GM12878 (cell line): ENCODE measurements around the gene TDRD9. TPM values are rescaled to one million over a fixed set of nuclear protein-coding genes. Genes with fewer than 3 reads are reported as not detected.

Source experiments
- ATAC-seq: fragments of 200-7000 bp; cut with Tn5 transposase; 3 replicates; pipeline ENCODE4 v1.9.1; 2020; ENCODE audit warnings: mild to moderate bottlenecking, moderate library complexity
- BruUV-seq: library from RNA; stranded (reverse); fragments of 400-500 nt; replicated peaks from 2 replicates; lab custom pipeline; 2021; lab: Mats Ljungman, UMichigan
- CTCF ChIA-PET: fragments of 300-600 bp; sonication (Branson Sonifier 250); formaldehyde crosslinking; extraction: SDS; loops from one replicate; lab custom pipeline; 2021; ENCODE audit warnings: inconsistent platforms; lab: Yijun Ruan, JAX
- POLR2A ChIA-PET: fragments of 350-600 bp; formaldehyde crosslinking; extraction: SDS; loops from one replicate; lab custom pipeline; 2021; ENCODE audit warnings: inconsistent platforms; lab: Charles Lee
- RAD21 ChIA-PET: fragments of 300-600 bp; sonication (Branson Sonifier 250); formaldehyde crosslinking; loops from one replicate; lab custom pipeline; 2023; ENCODE audit warnings: antibody characterized with exemption; ENCODE audit not compliant: unreplicated experiment; lab: Charles Lee
- SMC1A ChIA-PET: fragments of 300-600 bp; sonication (Branson Sonifier 250); formaldehyde crosslinking; loops from one replicate; lab custom pipeline; 2023; ENCODE audit not compliant: unreplicated experiment, uncharacterized antibody; lab: Charles Lee
- DNase-seq: peaks from one replicate; pipeline ENCODE4 v3.0.0-alpha.2; 2011; ENCODE audit warnings: low read depth, low spot score
- FAIRE-seq: peaks from 3 replicates; lab custom pipeline; 2011; peaks lifted over from hg19 to GRCh38; lab: Jason Lieb, UNC
- H2AFZ ChIP-seq: 2 replicates; pipeline ENCODE4 v1.6.0; 2011; ENCODE audit warnings: low read depth, low read length, control low read depth; ENCODE audit not compliant: control insufficient read depth
- H3K27ac ChIP-seq: 2 replicates; pipeline ENCODE4 v1.5.1; 2011; ENCODE audit warnings: control low read depth; ENCODE audit not compliant: control insufficient read depth, insufficient read depth
- H3K27me3 ChIP-seq, 2 experiments: replicated peaks in 1 of 2; 2 replicates each; pipeline versions ENCODE4 v1.6.0 to v1.6.1; 2011; ENCODE audit warnings: low read length in 1 of 2; ENCODE audit not compliant: control insufficient read depth in 2 of 2, insufficient read depth in 2 of 2
- H3K36me3 ChIP-seq, 2 experiments: 2 replicates each; pipeline ENCODE4 v1.5.1; 2011; ENCODE audit warnings: low read length in 1 of 2; ENCODE audit not compliant: control insufficient read depth in 2 of 2, insufficient read depth in 2 of 2
- H3K4me1 ChIP-seq: 2 replicates; pipeline ENCODE4 v1.6.1; 2011; ENCODE audit warnings: mild to moderate bottlenecking, low read length, moderate library complexity, mixed read lengths; ENCODE audit not compliant: control insufficient read depth, insufficient read depth
- H3K4me2 ChIP-seq: 2 replicates; pipeline ENCODE4 v1.6.0; 2011; ENCODE audit warnings: control low read depth; ENCODE audit not compliant: control insufficient read depth, insufficient read depth
- H3K4me3 ChIP-seq: fragments of 200-600 bp; sonication (generic); 2 replicates; pipeline ENCODE4 v1.5.1; 2016
- H3K79me2 ChIP-seq: 2 replicates; pipeline ENCODE4 v1.6.0; 2011; ENCODE audit warnings: low read length; ENCODE audit not compliant: control insufficient read depth, insufficient read depth
- H3K9ac ChIP-seq: 2 replicates; pipeline ENCODE4 v1.8.0; 2011; ENCODE audit warnings: low read length, control low read depth, mixed read lengths; ENCODE audit not compliant: control insufficient read depth, insufficient read depth
- H3K9me3 ChIP-seq: replicated peaks from 3 replicates; pipeline ENCODE4 v1.5.1; 2011; ENCODE audit warnings: mild to moderate bottlenecking, low read length; ENCODE audit not compliant: control insufficient read depth, insufficient read depth
- H4K20me1 ChIP-seq: 2 replicates; pipeline ENCODE4 v1.6.0; 2011; ENCODE audit not compliant: control insufficient read depth, insufficient read depth
- ASH2L ChIP-seq: fragments of 300-600, 200-600 bp; sonication (generic); IDR thresholded peaks from 2 replicates; pipeline ENCODE4 v1.6.1; 2017; ENCODE audit warnings: low read depth, mild to moderate bottlenecking, borderline replicate concordance
- CBX3 ChIP-seq: fragments of 200-600 bp; sonication (generic); IDR thresholded peaks from 2 replicates; pipeline ENCODE4 v1.6.1; 2016; ENCODE audit warnings: low read depth, borderline replicate concordance
- E2F4 ChIP-seq: IDR thresholded peaks from 2 replicates; pipeline ENCODE4 v1.6.1; 2012; ENCODE audit warnings: low read depth, low read length, improper control_type of control experiment
- EED ChIP-seq: sonication (generic); IDR thresholded peaks from 2 replicates; pipeline ENCODE4 v1.6.1; 2016; ENCODE audit warnings: antibody characterized with exemption, low read depth
- FOS ChIP-seq: IDR thresholded peaks from 3 replicates; pipeline ENCODE4 v1.6.1; 2011; ENCODE audit warnings: borderline replicate concordance; ENCODE audit not compliant: insufficient read length; ENCODE audit errors: extremely low read depth
- HDAC2 ChIP-seq: fragments of 200-600 bp; sonication (generic); IDR thresholded peaks from 2 replicates; pipeline ENCODE4 v1.6.1; 2017
- NFYA ChIP-seq: IDR thresholded peaks from 2 replicates; pipeline ENCODE4 v1.6.1; 2011; ENCODE audit warnings: low read depth, mild to moderate bottlenecking, low read length, improper control_type of control experiment, borderline replicate concordance
- NFYB ChIP-seq: IDR thresholded peaks from 2 replicates; pipeline ENCODE4 v1.6.1; 2011; ENCODE audit warnings: low read depth, mild to moderate bottlenecking, low read length, improper control_type of control experiment, moderate library complexity; ENCODE audit not compliant: insufficient read depth
- PKNOX1 ChIP-seq: fragments of 450-650 bp; IDR thresholded peaks from 2 replicates; pipeline ENCODE4 v1.6.1; 2016; ENCODE audit warnings: mild to moderate bottlenecking
- RAD51 ChIP-seq: fragments of 450-650 bp; IDR thresholded peaks from 2 replicates; pipeline ENCODE4 v1.6.1; 2016; ENCODE audit warnings: moderate library complexity, mild to moderate bottlenecking, inconsistent platforms
- RB1 ChIP-seq: fragments of 450-650 bp; formaldehyde crosslinking; IDR thresholded peaks from 2 replicates; pipeline ENCODE4 v1.6.1; 2017; ENCODE audit warnings: mild to moderate bottlenecking, borderline replicate concordance
- SPI1 ChIP-seq: IDR thresholded peaks from 2 replicates; pipeline ENCODE4 v1.6.1; 2011; ENCODE audit warnings: low read depth, mild to moderate bottlenecking, low read length, moderate library complexity, borderline replicate concordance; ENCODE audit not compliant: insufficient read depth
- TARDBP ChIP-seq: IDR thresholded peaks from 2 replicates; pipeline ENCODE4 v1.6.1; 2016; ENCODE audit warnings: borderline replicate concordance
- TCF7 ChIP-seq: IDR thresholded peaks from 2 replicates; pipeline ENCODE4 v1.6.1; 2014; ENCODE audit warnings: antibody characterized with exemption, borderline replicate concordance
- ZNF622 ChIP-seq: fragments of 450-650 bp; IDR thresholded peaks from 2 replicates; pipeline ENCODE4 v1.6.1; 2017; ENCODE audit warnings: mild to moderate bottlenecking, inconsistent platforms
- ZZZ3 ChIP-seq: IDR thresholded peaks from 2 replicates; pipeline ENCODE4 v1.6.1; 2011; ENCODE audit warnings: low read depth; ENCODE audit not compliant: control insufficient read depth, insufficient read length
- WGBS: methylation state at CpG from one replicate; pipeline ENCODE4 v1.1.6; 2016; ENCODE audit warnings: low lambda C conversion rate; ENCODE audit not compliant: insufficient replicate concordance, insufficient coverage; ENCODE audit errors: missing lambda C conversion rate; 5-methylcytosine and 5-hydroxymethylcytosine counted together
- in situ Hi-C: fragments of 300-500 bp; cut with MboI; formaldehyde crosslinking; loops from 9 replicates; pipeline ENCODE4 v1.14.3; 2018; ENCODE audit warnings: mixed read lengths
- intact Hi-C: fragments of 100-400 bp; cut with micrococcal nuclease; formaldehyde crosslinking; loops from one replicate; pipeline ENCODE4 v1.14.2; 2022; ENCODE audit not compliant: unreplicated experiment
- polyA plus RNA-seq, 11 experiments: library from polyadenylated mRNA; depleted of rRNA in 4 of 11; unstranded in 6 of 11; stranded (reverse) in 5 of 11; fragments of >200 nt; fragmentation: Nextera tagmentation in 4 of 11; fragmentation: Illumina TruSeq in 1 of 11; extraction: Ambion mirVana in 4 of 11; extraction: Trizol in 1 of 11; gene quantifications; 1 replicate in 1 of 11; 2 replicates in 10 of 11; pipeline versions ENCODE4 v1.2.1 to v1.2.3, GENCODE V29; 2011 to 2016; ENCODE audit warnings: inconsistent platforms in 2 of 11, missing spikeins in 2 of 11, low read depth in 1 of 11
- total RNA-seq, 4 experiments: library from RNA; depleted of rRNA in 3 of 4; stranded (reverse); fragments of >200 nt in 3 of 4; fragmentation: Illumina TruSeq in 1 of 4; extraction: Trizol in 1 of 4; gene quantifications; 2 replicates each; pipeline versions ENCODE4 v1.2.1 to v1.2.3, GENCODE V29; 2013 to 2021

The TDRD9 gene
- total and polyA plus RNA-seq, 10 of the 15 experiments (the other 5 are each of a cell fraction or from before 2014, with no cell fraction given): 0.12 TPM; not detected in 9

GRCh38 chr14:104062281-104062680, 134.0 kb downstream of the TDRD9 start:
- no peaks in the 10 kb centered on the region for H4K20me1 ChIP-seq
- ATAC-seq (no peak), DNase-seq (no peak), FAIRE-seq (no peak)
- H2AFZ ChIP-seq: no peak overlapping the region
- TF ChIP-seq PKNOX1: no peak
- no peak for TF ChIP-seq ZZZ3
- TF ChIP-seq TCF7: no peak
- no peak for TF ChIP-seq RB1
- TF ChIP-seq ASH2L: no peak
- no peak overlapping the region for H3K4me3 ChIP-seq
- H3K27ac ChIP-seq: no peak overlapping the region
- ChIA-PET RAD21 (no interaction called here), SMC1A (no interaction called here), POLR2A (no interaction called here), CTCF (no interaction called here)
- H3K79me2 ChIP-seq: no peaks in the 10 kb centered on the region
- no peaks in the 10 kb centered on the region for H3K4me1 ChIP-seq
- no TSS peak for BruUV-seq
- intact Hi-C loops (no loop called here), in situ Hi-C loops (no loop called here)
- 32% methylated on average over 1 of the region's 1 CpG for WGBS
- no peak overlapping the region for H3K4me2 ChIP-seq
- no peak overlapping the region for H3K9ac ChIP-seq
- no peaks in the 10 kb centered on the region for H3K36me3 ChIP-seq
- peaks cover 6% of the 10 kb centered on the region; the same call in 1 of the 3 replicates for H3K9me3 ChIP-seq
- no peaks in the 10 kb centered on the region for H3K27me3 ChIP-seq

- FAIRE-seq: no peak
- Histone ChIP-seq H3K4me1 (no peaks in the 10 kb centered on the region), H3K9ac (no peak overlapping the region), H3K9me3 (peaks cover 6% of the 10 kb centered on the region; the same call in 2 of the 3 replicates), H3K27ac (no peak overlapping the region), H3K36me3 (no peaks in the 10 kb centered on the region), H2AFZ (no peak overlapping the region), H4K20me1 (no peaks in the 10 kb centered on the region), H3K4me2 (no peak overlapping the region), H3K4me3 (no peak overlapping the region), H3K27me3 (no peaks in the 10 kb centered on the region; a peak in 1 of 4 replicates), H3K79me2 (no peaks in the 10 kb centered on the region)
- ChIA-PET RAD21 (no interaction called here), CTCF (interaction anchor here (1.1 kb wide), 1 partner anchor 14 kb away, joined by 4 read pairs; no protein-coding TSS in a partner anchor), SMC1A (interaction anchor here (1.0 kb wide), 1 partner anchor 14 kb away, joined by 3 read pairs; no protein-coding TSS in a partner anchor), POLR2A (no interaction called here)
- 42% methylated on average over 9 of the region's 10 CpGs for WGBS
- no TSS peak for BruUV-seq
- in situ Hi-C loops (no loop called here), intact Hi-C loops (no loop called here)
- DNase-seq: no peak
- no peak for ATAC-seq
- TF ChIP-seq SPI1: no peak
- TF ChIP-seq FOS: no peak
- TF ChIP-seq TARDBP: no peak
- TF ChIP-seq NFYA: no peak
- TF ChIP-seq RAD51: no peak
- no peak for TF ChIP-seq CBX3
- TF ChIP-seq ZNF622: no peak
- TF ChIP-seq HDAC2: no peak
- no peak for TF ChIP-seq PKNOX1
- TF ChIP-seq E2F4: no peak
- no peak for TF ChIP-seq NFYB
- TF ChIP-seq EED: no peak
These were observed 135.7 kb downstream of the TDRD9 start for GRCh38 chr14:104064003-104064402.
